AG04450 (cell line): Measurements from ENCODE around the gene SLC29A3. TPM values are rescaled to one million over a fixed set of nuclear protein-coding genes. Genes with fewer than 3 reads are reported as not detected.

Experiments
- CTCF ChIA-PET: fragments of 300-600, 350-600 bp; formaldehyde crosslinking; extraction: SDS; loops from one replicate; lab custom pipeline; 2022; ENCODE audit warnings: antibody characterized with exemption, inconsistent platforms; lab: Charles Lee
- POLR2A ChIA-PET: fragments of 350-600 bp; formaldehyde crosslinking; extraction: SDS; loops from one replicate; lab custom pipeline; 2021; ENCODE audit warnings: antibody characterized with exemption, inconsistent platforms; lab: Yijun Ruan, JAX
- DNase-seq: peaks from one replicate; pipeline ENCODE4 v3.0.0-alpha.2; 2011; ENCODE audit warnings: low read depth, low spot score
- H3K27ac ChIP-seq: one replicate; pipeline ENCODE4 v1.5.1; 2012; ENCODE audit warnings: low read depth, low read length, control low read depth
- H3K27me3 ChIP-seq: one replicate; pipeline ENCODE4 v1.6.0; 2012; ENCODE audit warnings: low read length; ENCODE audit not compliant: control insufficient read depth, insufficient read depth
- H3K4me3 ChIP-seq: 2 replicates; pipeline ENCODE4 v1.5.1; 2011; ENCODE audit warnings: mild to moderate bottlenecking, low read depth, low read length, control low read depth
- H3K9me3 ChIP-seq: 2 replicates; pipeline ENCODE4 v1.5.1; 2012; ENCODE audit warnings: low read length; ENCODE audit not compliant: control insufficient read depth, insufficient read depth
- polyA plus RNA-seq: library from polyadenylated mRNA; depleted of rRNA; stranded (reverse); fragments of >200 nt; gene quantifications from 2 replicates; pipeline ENCODE4 v1.2.3, GENCODE V29; 2011
- TF ChIP-seq, protein P1 (sequence below): IDR thresholded peaks from 2 replicates; pipeline ENCODE4 v1.5.1; 2011; ENCODE audit warnings: low read depth, low read length, control low read depth, inconsistent platforms

The SLC29A3 gene
- polyA plus RNA-seq, 1 experiment: 2.4 TPM

- peaks cover 2% of the 10 kb centered on the region for H3K27me3 ChIP-seq
- POLR2A ChIA-PET: no interaction called here
- no peak overlapping the region for H3K27ac ChIP-seq
- CTCF ChIA-PET: interaction anchor here (1.1 kb wide), 1 partner anchor 19 kb away, joined by 4 read pairs; the partner anchor contains the start of gene SLC29A3
- DNase-seq: no peak
- no peaks in the 10 kb centered on the region for H3K9me3 ChIP-seq
- TF ChIP-seq, protein P1, sequence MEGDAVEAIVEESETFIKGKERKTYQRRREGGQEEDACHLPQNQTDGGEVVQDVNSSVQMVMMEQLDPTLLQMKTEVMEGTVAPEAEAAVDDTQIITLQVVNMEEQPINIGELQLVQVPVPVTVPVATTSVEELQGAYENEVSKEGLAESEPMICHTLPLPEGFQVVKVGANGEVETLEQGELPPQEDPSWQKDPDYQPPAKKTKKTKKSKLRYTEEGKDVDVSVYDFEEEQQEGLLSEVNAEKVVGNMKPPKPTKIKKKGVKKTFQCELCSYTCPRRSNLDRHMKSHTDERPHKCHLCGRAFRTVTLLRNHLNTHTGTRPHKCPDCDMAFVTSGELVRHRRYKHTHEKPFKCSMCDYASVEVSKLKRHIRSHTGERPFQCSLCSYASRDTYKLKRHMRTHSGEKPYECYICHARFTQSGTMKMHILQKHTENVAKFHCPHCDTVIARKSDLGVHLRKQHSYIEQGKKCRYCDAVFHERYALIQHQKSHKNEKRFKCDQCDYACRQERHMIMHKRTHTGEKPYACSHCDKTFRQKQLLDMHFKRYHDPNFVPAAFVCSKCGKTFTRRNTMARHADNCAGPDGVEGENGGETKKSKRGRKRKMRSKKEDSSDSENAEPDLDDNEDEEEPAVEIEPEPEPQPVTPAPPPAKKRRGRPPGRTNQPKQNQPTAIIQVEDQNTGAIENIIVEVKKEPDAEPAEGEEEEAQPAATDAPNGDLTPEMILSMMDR: no peak
- H3K4me3 ChIP-seq: no peak overlapping the region
Measured at GRCh38 chr10:71338728-71339495, 19.9 kb downstream of the SLC29A3 start.

DNA sequence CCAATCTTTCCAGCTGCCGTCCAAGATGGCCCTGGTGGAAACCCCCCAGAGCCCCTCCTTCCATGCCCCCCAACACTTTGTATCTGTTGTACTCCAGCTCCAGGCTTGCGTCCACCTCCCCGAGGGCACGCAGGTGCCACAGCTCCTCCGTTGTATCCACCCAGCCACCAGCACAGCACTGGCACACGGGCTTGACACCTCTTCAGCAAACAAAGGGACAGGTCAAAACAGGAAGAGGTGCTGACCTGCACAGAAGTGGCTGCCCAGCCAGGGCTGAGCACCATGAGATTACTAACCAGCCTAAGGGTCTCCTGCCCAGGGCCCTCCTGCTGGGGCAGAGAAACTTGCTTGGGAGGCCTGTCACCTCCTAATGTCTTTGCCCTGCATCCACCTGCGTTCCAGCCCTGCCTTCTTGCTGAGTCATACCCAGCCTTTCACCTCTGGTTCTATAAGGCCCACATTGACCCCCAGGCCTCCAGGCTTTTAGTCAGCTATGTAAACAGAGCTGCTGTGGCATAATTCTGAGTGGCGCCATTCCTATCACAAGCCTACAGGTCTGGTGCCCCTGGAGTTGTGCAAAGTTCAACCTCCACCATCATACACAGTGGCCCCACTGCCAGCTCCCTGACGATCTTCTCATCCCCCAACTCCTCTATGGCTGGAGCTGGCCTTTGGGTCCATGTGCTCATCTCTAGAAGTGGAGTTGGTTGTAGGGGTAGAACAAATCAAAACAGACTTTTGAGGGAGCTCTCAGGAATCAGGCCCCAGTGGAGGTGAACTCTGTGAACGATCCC, 20.9 kb downstream of the SLC29A3 start:
- TF ChIP-seq, protein P1: no peak
- no peak overlapping the region for H3K4me3 ChIP-seq
- H3K27me3 ChIP-seq: peaks cover 11% of the 10 kb centered on the region
- H3K27ac ChIP-seq: no peak overlapping the region
- CTCF ChIA-PET: interaction anchor here (1.3 kb wide), 1 partner anchor 20 kb away, joined by 4 read pairs; no protein-coding TSS in a partner anchor
- POLR2A ChIA-PET: interaction anchor here (0.6 kb wide), 1 partner anchor 35 kb away, joined by 5 read pairs; no protein-coding TSS in a partner anchor
- H3K9me3 ChIP-seq: no peaks in the 10 kb centered on the region
- DNase-seq: no peak

GRCh38 chr10:71342573-71343391, 23.7 kb downstream of the SLC29A3 start:
- Histone ChIP-seq H3K27me3 (peaks cover 34% of the 10 kb centered on the region), H3K4me3 (no peak overlapping the region), H3K27ac (no peak overlapping the region), H3K9me3 (no peaks in the 10 kb centered on the region)
- POLR2A ChIA-PET: interaction anchor here (0.6 kb wide), 1 partner anchor 331 kb away, joined by 3 read pairs; no protein-coding TSS in a partner anchor
- TF ChIP-seq, protein P1: no peak
- CTCF ChIA-PET: no interaction called here
- no peak for DNase-seq

- DNase-seq: no peak
- TF ChIP-seq, protein P1: no peak
- Histone ChIP-seq H3K27me3 (peaks cover 35% of the 10 kb centered on the region), H3K27ac (no peak overlapping the region), H3K9me3 (no peaks in the 10 kb centered on the region), H3K4me3 (no peak overlapping the region)
- POLR2A ChIA-PET: interaction anchor here (0.5 to 0.6 kb wide), 2 partner anchors 331 to 545 kb away, joined by 3 read pairs; no protein-coding TSS in a partner anchor
- CTCF ChIA-PET: interaction anchor here (0.7 kb wide), 1 partner anchor 227 kb away, joined by 3 read pairs; no protein-coding TSS in a partner anchor
Measured at GRCh38 chr10:71343392-71343773, 24.3 kb downstream of the SLC29A3 start.
